IPS-18c (cell line): Measurements from ENCODE around the gene ARHGEF7.

Experiments used
- H3K4me3 ChIP-seq: 2 replicates; pipeline ENCODE4 v1.7.0; 2013; ENCODE audit warnings: low read depth, mild to moderate bottlenecking, low read length, moderate library complexity; ENCODE audit not compliant: insufficient read depth
- H3K9me3 ChIP-seq: one replicate; pipeline ENCODE4 v1.6.1; 2013; ENCODE audit warnings: mild to moderate bottlenecking, low read length, moderate library complexity; ENCODE audit not compliant: control insufficient read depth, insufficient read depth

The ARHGEF7 gene

DNA sequence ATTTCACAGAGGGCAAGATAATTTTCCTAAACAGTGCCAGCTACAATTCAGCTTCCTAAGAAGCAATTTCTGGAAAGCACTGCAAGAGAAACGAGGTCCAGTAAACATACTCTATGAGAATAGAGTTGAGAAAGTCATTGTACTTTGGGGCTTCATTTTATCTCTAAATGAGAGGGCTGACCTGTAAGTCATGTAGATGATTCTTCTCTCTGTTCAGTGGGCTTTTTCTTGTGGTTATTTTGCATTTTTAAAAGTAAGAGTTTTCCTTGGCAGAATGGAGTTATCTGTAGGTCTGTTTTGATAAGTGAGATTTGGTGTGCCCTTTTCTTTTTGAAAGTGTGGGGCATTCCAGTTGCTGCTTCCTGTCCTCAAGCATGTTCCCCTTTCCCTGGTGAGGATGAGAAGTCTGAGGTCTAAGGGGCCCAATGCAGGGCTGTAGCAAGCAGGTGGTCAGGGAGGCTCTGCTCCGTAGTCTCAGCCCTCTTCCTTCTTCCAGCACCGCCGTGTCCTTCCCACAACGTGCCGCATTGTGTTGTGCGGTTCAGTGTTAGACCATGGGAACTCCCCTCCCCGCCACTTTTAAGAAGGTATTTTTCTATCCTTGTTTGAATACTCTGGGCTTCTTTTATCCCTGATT, 86.3 kb downstream of the ARHGEF7 start:
- no peak overlapping the region for H3K4me3 ChIP-seq
- no peaks in the 10 kb centered on the region for H3K9me3 ChIP-seq

DNA sequence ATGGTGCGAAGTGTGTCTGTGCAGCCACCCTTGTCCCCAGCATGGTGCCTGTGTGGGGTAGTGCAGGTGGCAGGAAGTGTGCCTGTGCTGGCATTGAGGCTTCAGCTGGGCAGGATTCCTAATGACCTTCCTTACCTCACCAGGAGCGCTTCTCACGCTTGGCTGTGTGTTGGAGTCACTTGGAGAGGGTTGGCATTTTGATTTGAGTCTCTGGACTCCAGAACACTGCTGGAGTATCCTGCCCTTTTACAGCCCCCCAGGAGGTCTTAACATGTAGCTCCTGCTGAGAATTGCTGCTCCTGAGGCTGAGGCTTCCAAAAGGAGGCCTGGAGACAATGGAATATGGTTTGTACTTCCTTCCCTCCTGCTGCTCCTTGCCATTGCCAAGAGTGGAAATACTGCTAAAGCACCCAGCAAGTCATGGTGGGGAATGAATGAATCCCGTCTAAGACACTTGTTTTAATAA, 87.1 kb downstream of the ARHGEF7 start:
- no peaks in the 10 kb centered on the region for H3K9me3 ChIP-seq
- H3K4me3 ChIP-seq, result no peak overlapping the region

DNA sequence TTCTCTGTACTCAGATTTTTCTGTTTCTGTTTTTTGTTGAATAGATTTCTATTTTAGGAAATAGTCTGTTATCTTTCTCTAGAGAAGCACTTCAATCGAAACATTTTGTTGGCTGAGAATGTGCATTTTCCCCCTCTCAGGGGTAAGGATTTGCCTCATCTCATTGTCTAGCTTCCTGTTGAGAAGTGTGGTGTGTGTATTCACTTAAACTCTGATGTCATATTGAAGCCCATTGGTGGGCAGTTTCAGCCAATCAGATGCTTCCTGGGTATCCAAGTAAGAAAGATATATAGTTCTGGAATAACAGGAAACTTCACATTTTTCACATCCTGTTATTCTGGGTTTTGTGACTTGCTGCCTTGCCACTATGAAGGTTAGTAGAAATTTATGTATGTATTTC, 87.6 kb downstream of the ARHGEF7 start:
- Histone ChIP-seq H3K4me3 (no peak overlapping the region), H3K9me3 (no peaks in the 10 kb centered on the region)

DNA sequence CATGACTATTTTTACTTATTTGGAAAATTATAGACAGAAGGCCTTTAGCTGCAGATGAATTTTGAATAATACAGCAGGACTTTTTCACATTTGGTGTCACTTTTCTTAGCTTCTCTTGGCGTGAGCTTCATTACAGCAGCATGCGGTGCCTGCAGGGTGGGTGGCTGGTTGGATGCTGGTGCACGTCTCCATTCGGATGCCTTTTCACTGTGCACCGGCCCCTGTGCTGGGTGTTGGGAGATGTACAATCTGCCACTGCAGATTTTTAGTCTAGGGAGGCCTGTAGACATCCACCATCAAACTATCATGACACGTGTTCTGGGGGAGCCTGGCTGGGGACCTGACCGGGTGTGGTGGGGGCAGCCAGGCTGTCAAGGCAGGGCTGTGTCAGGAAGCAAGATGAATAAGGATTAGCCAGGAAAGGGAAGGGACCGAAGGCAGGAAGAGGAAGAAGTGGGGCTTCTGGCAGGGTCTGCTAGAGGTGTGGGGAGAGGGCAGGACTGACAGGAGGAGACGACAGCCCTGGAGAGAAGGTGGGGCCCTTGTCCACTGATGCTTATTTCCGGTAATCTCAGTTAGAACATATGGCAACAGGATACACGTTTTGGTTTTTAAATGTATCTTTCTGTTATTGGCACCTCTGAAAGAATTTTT, 88.8 kb downstream of the ARHGEF7 start:
- Histone ChIP-seq H3K4me3 (no peak overlapping the region), H3K9me3 (no peaks in the 10 kb centered on the region)

DNA sequence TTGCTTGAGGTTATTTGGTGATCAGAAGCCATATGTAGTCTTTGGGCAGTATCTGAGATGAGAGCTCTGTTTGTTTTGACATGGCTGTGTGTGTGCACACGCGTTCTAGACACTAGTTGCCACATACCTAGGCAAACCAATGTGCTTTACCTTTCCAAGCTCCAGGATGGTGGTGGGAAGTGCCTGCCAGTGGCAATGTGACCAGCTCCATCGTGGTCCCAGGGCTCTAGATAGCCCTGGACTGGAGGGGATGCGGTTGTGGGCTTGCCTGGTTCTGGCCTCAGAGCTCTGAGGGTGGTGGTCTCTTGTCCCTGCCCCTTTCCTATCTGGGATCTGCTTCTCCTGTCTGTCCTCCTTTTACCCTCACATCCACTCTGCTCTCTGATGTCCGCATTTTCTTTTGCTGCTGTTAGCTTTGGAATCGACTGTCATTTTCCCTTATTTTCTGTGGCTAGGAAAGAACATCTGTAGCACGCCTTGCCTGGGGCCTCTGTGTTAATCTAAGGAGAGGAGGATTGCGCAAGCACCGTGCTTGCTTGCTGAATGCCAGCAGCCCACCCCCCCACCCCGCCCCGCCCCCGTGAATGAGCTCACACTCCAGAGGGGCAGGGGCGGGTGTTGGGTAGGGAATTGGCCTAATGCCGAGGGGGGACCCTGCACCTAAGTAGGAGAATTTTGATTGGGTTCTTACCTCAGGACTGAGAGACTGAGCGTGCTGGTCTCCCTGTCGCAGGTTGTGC, 89.5 kb downstream of the ARHGEF7 start:
- H3K4me3 ChIP-seq, result no peak overlapping the region
- no peaks in the 10 kb centered on the region for H3K9me3 ChIP-seq

DNA sequence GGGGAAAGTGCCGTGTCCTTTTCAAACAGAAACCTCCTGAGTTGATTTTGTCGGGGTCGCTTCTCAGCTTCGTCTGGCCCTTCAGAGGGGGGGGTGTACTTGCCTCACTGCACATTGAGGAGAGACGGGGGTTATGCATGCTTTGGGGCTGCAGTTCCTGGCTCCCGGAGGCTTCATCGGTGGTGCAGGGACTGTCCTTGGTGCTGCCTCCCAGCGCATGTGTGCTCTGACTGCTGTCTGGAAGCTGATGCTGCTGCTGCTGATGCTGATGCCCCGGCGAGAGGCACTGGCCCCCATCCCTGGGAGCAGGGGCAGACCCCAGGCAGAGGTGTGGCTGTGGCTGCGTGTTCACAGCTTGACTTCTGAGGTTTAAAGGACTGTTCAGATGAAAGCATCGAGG, 91.0 kb downstream of the ARHGEF7 start:
- H3K9me3 ChIP-seq, result no peaks in the 10 kb centered on the region
- no peak overlapping the region for H3K4me3 ChIP-seq

DNA sequence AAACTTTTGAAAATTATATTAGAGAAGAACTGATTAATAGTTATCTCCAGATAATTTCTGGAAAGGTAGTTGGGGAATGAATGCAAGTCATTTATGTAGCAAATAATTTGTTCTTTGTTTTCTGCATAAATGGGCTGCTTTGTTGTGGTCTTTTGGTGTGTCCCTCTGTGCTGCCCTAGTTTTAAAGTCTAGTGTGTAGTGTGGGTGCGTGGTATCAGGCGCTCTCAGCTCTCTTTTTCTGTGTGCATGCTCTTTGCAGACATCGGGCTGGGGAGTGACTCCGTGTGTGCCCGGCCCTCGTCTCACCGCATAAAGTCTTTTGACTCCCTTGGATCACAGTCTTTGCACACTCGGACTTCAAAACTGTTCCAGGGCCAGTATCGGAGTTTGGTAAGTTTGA, 94.5 kb downstream of the ARHGEF7 start:
- H3K9me3 ChIP-seq, result no peaks in the 10 kb centered on the region

GRCh38 chr13:111210091-111210490, 95.0 kb downstream of the ARHGEF7 start:
- Histone ChIP-seq H3K9me3 (no peaks in the 10 kb centered on the region), H3K4me3 (no peak overlapping the region)

More for the DNA sequence above, 94.5 kb downstream of the ARHGEF7 start:
- H3K4me3 ChIP-seq, result no peak overlapping the region

DNA sequence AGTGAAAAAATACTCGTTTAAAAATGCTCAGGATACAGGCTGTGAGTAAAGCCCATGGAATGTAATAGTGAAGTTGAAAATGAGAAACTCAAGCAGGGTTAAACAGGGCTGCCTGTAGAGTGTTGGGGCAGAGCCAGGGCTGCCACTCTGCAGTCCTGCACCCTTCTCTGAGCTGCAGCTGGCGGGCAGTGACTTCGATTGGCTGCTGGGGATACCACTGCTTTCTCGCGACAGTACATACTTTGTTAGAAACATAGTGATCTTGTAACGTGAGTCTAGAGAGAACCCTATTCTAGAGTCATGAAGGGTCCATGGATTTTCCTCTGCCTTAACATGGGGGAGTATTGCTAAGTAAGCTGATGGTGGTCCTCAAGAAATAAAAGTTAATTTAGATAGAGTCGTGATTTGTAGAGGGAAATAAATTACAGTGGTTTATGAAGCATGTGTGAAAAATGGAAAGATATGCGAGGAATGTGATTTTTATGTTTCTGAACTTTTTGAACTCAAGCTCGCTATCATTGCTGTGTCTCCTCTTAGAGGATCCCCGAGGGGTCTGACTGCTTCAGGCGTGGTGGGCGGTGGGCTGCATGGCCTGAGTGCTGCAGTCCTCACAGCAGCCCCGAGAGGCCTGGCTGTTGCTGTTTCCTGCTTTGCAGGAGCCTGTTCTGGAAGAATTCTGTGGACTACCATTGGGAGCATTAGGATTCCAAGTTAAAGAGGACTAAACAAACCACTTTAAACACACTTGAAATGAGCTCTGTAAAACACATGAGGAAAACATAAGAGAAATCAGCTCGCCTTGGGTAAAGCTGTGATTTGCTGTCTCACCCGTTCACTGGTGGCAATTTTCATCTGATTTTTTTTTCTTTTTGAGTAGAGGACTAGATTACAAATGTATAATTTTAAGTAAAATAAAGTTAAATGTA, 95.7 kb downstream of the ARHGEF7 start:
- Histone ChIP-seq H3K9me3 (no peaks in the 10 kb centered on the region), H3K4me3 (no peak overlapping the region)

- H3K9me3 ChIP-seq, result no peaks in the 10 kb centered on the region
- no peak overlapping the region for H3K4me3 ChIP-seq
Measured at GRCh38 chr13:111211789-111212516, 96.8 kb downstream of the ARHGEF7 start.

GRCh38 chr13:111212517-111212873, 97.4 kb downstream of the ARHGEF7 start:
- Histone ChIP-seq H3K4me3 (no peak overlapping the region), H3K9me3 (no peaks in the 10 kb centered on the region)

- no peaks in the 10 kb centered on the region for H3K9me3 ChIP-seq
- no peak overlapping the region for H3K4me3 ChIP-seq
Measured at GRCh38 chr13:111213964-111214726, 99.0 kb downstream of the ARHGEF7 start.

DNA sequence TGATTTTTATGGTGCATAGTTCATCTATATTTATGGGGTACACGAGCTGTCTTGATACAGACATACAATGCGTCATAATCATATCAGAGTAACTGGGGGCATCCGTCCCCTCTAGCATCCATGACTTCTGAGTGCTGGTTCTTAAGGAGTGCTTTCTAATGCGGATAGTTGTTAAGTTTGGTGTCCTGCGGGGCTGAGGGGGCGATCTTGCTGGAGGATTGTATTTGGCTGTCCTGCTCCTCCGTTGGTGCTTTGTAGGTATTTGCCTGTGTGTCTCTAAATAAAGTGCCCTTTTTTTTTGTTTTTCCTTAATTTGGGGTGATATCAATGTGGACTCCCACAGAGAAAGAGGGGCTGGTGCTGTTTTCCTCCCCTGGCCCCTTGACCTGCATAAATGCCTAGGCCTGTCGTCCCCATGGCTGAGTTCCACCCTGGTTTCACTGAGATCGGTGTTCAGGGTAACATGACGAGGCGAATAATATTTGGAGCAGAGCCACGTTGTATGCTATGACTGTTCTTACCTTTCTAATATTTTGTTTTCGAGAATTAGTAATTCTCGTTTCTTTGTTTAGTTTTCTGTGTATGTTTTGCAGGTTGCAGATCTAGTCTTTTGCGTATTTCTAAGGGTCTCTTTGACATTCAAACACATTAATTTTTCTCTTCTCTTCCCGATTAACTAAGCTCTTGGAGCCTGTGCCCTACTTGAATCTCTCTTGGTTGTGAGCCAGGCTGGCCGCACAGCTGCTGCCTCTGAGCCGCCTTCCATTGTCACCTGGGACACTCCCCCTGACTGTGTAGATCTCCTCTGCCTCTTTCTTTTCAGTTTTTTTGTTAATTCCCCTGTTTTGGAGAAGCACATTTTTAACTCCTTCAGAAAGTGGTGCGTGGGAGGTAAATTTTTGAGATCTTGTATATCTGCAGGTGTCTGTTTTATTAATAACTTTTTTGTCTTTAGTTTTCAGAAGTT, 100.3 kb downstream of the ARHGEF7 start:
- H3K9me3 ChIP-seq, result no peaks in the 10 kb centered on the region
- no peak overlapping the region for H3K4me3 ChIP-seq

DNA sequence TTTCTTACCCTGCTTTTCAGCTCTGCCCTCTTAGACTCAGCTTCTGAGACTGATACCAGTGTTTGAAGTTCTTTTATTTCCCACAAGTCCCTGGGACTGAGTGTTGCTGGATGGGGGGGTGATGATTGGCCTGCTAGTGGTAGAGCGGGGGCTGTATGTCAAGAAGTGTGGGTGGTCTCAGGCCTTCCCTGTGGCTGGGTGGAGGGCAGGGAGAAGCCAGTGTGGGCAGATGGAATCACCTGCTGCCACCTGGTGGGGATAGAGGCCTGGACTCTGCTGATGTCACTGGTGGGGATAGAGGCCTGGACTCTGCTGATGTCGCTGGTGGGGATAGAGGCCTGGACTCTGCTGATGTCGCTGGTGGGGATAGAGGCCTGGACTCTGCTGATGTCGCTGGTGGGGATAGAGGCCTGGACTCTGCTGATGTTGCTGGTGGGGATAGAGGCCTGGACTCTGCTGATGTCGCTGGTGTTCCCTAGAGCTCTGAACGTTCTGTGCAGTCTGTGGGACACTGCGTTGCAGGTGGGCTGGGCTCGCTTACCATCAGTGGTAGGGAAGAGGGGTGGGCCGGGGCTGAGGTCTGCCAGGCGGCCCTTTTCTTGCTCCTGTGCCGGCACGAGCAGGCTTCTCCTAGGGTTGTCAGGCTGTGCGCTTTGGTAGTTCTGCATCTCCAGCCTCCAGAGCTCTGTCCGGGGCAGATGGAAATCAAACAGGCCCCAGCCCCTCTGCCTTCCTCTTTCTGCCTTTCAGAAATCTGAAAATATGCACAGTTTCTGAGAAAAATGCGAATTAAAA, 101.3 kb downstream of the ARHGEF7 start:
- no peak overlapping the region for H3K4me3 ChIP-seq

More for the DNA sequence above, 101.3 kb downstream of the ARHGEF7 start:
- no peaks in the 10 kb centered on the region for H3K9me3 ChIP-seq
